Activated CD4-positive, alpha-beta memory T cell treated with anti-CD3 and anti-CD28 coated beads for 36 hours (primary cell): Measurements from ENCODE around the gene MAOB. TPM values are rescaled to one million over a fixed set of nuclear protein-coding genes. Genes with fewer than 3 reads are reported as not detected.
"Not testable (repeated sequence)": the region's sequence is repeated elsewhere in the genome, so short reads cannot be mapped to it uniquely, and the experiment has no call there.

Experiments used
- CTCF ChIA-PET: fragments of 350-600 bp; sonication (Branson Sonifier 250); formaldehyde crosslinking; loops from one replicate; lab custom pipeline; 2021; ENCODE audit warnings: antibody characterized with exemption, inconsistent platforms; lab: Charles Lee
- POLR2A ChIA-PET: fragments of 350-600 bp; sonication (Branson Sonifier 250); formaldehyde crosslinking; loops from one replicate; lab custom pipeline; 2021; ENCODE audit warnings: antibody characterized with exemption; lab: Charles Lee
- DNase-seq: peaks from one replicate; pipeline ENCODE4 v3.0.0-alpha.2; 2020
- H3K27ac Mint-ChIP-seq: one replicate; pipeline ENCODE4 v1.8.0; 2021; ENCODE audit warnings: mixed read lengths
- H3K27me3 Mint-ChIP-seq: one replicate; pipeline ENCODE4 v1.8.0; 2021; ENCODE audit warnings: mixed read lengths
- H3K36me3 Mint-ChIP-seq: one replicate; pipeline ENCODE4 v1.8.0; 2021; ENCODE audit warnings: mixed read lengths
- H3K4me1 Mint-ChIP-seq: one replicate; pipeline ENCODE4 v1.8.0; 2021; ENCODE audit warnings: low read depth, mixed read lengths
- H3K4me3 Mint-ChIP-seq: one replicate; pipeline ENCODE4 v1.8.0; 2021; ENCODE audit warnings: mild to moderate bottlenecking, mixed read lengths
- H3K9me3 Mint-ChIP-seq: one replicate; pipeline ENCODE4 v1.8.0; 2021; ENCODE audit warnings: mixed read lengths
- intact Hi-C: fragments of 100-400 bp; cut with micrococcal nuclease; formaldehyde crosslinking; loops from one replicate; pipeline ENCODE4 v1.15.1; 2023
- total RNA-seq, 2 experiments: library from RNA; stranded (reverse); gene quantifications; one replicate each; pipeline ENCODE4 v1.2.3, GENCODE V29; 2021

Gene MAOB
- total RNA-seq, 2 experiments from 2014 or later = 0.19 to 0.27 TPM

- no peaks in the 10 kb centered on the region for H3K9me3 Mint-ChIP-seq
- no peak overlapping the region for H3K4me3 Mint-ChIP-seq
- intact Hi-C loops = no loop called here
- no peaks in the 10 kb centered on the region for H3K4me1 Mint-ChIP-seq
- no peaks in the 10 kb centered on the region for H3K36me3 Mint-ChIP-seq
- ChIA-PET CTCF (no interaction called here), POLR2A (interaction anchor here (0.6 kb wide), 1 partner anchor 1732 kb away, joined by 3 read pairs; no protein-coding TSS in a partner anchor)
- H3K27me3 Mint-ChIP-seq = no peaks in the 10 kb centered on the region
- no peak for DNase-seq
- no peak overlapping the region for H3K27ac Mint-ChIP-seq
Measured at GRCh38 chrX:43743100-43743822, 139.0 kb downstream of the MAOB start.

- Mint-ChIP-seq H3K9me3 (no peaks in the 10 kb centered on the region), H3K36me3 (no peaks in the 10 kb centered on the region)
- DNase-seq = no peak
Measured at GRCh38 chrX:43741843-43742573, 140.2 kb downstream of the MAOB start.

GRCh38 chrX:43735957-43736356 lies 146.3 kb downstream of the MAOB start:
- intact Hi-C loops = no loop called here
- Mint-ChIP-seq H3K9me3 (no peaks in the 10 kb centered on the region), H3K27ac (no peak overlapping the region), H3K4me3 (no peak overlapping the region), H3K27me3 (no peaks in the 10 kb centered on the region), H3K36me3 (no peaks in the 10 kb centered on the region), H3K4me1 (no peaks in the 10 kb centered on the region)
- POLR2A ChIA-PET = no interaction called here
- no peak for DNase-seq
- CTCF ChIA-PET = no interaction called here

More at GRCh38 chrX:43741843-43742573, 140.2 kb downstream of the MAOB start:
- no peak overlapping the region for H3K27ac Mint-ChIP-seq
- H3K4me1 Mint-ChIP-seq = no peaks in the 10 kb centered on the region
- intact Hi-C loops = no loop called here
- no peak overlapping the region for H3K4me3 Mint-ChIP-seq
- CTCF ChIA-PET = no interaction called here
- POLR2A ChIA-PET = no interaction called here
- no peaks in the 10 kb centered on the region for H3K27me3 Mint-ChIP-seq

GRCh38 chrX:43735534-43735933 lies 146.7 kb downstream of the MAOB start:
- DNase-seq = no peak
- H3K27ac Mint-ChIP-seq = no peak overlapping the region
- ChIA-PET CTCF (no interaction called here), POLR2A (no interaction called here)
- H3K9me3 Mint-ChIP-seq = no peaks in the 10 kb centered on the region
- H3K4me3 Mint-ChIP-seq = no peak overlapping the region
- peaks cover 2% of the 10 kb centered on the region for H3K27me3 Mint-ChIP-seq
- H3K4me1 Mint-ChIP-seq = no peaks in the 10 kb centered on the region
- intact Hi-C loops = no loop called here
- H3K36me3 Mint-ChIP-seq = no peaks in the 10 kb centered on the region

- intact Hi-C loops = no loop called here
- ChIA-PET POLR2A (no interaction called here), CTCF (no interaction called here)
- DNase-seq = no peak
- Mint-ChIP-seq H3K9me3 (no peaks in the 10 kb centered on the region), H3K4me3 (no peak overlapping the region), H3K4me1 (no peaks in the 10 kb centered on the region), H3K27ac (no peak overlapping the region), H3K27me3 (peaks cover 2% of the 10 kb centered on the region), H3K36me3 (no peaks in the 10 kb centered on the region)
Measured at GRCh38 chrX:43734444-43734843, 147.8 kb downstream of the MAOB start.

GRCh38 chrX:43733699-43734098 lies 148.6 kb downstream of the MAOB start:
- no peak for DNase-seq
- no peak overlapping the region for H3K4me3 Mint-ChIP-seq
- H3K36me3 Mint-ChIP-seq = no peaks in the 10 kb centered on the region
- H3K27ac Mint-ChIP-seq = no peak overlapping the region
- intact Hi-C loops = no loop called here
- CTCF ChIA-PET = no interaction called here
- peaks cover 2% of the 10 kb centered on the region for H3K27me3 Mint-ChIP-seq
- H3K4me1 Mint-ChIP-seq = no peaks in the 10 kb centered on the region
- no peaks in the 10 kb centered on the region for H3K9me3 Mint-ChIP-seq
- POLR2A ChIA-PET = no interaction called here

- no peak for DNase-seq
- POLR2A ChIA-PET = no interaction called here
- peaks cover 6% of the 10 kb centered on the region for H3K27me3 Mint-ChIP-seq
- H3K27ac Mint-ChIP-seq = no peak overlapping the region
- CTCF ChIA-PET = no interaction called here
- intact Hi-C loops = no loop called here
- no peaks in the 10 kb centered on the region for H3K36me3 Mint-ChIP-seq
- H3K4me3 Mint-ChIP-seq = no peak overlapping the region
- no peaks in the 10 kb centered on the region for H3K9me3 Mint-ChIP-seq
- peaks cover 4% of the 10 kb centered on the region for H3K4me1 Mint-ChIP-seq
Measured at GRCh38 chrX:43731086-43731485, 151.2 kb downstream of the MAOB start.

- no peak for DNase-seq
- CTCF ChIA-PET = no interaction called here
- intact Hi-C loops = no loop called here
- Mint-ChIP-seq H3K4me1 (peaks cover 4% of the 10 kb centered on the region), H3K27ac (no peak overlapping the region), H3K27me3 (peaks cover 6% of the 10 kb centered on the region), H3K9me3 (no peaks in the 10 kb centered on the region), H3K4me3 (no peak overlapping the region), H3K36me3 (no peaks in the 10 kb centered on the region)
- POLR2A ChIA-PET = no interaction called here
Measured at GRCh38 chrX:43728966-43729365, 153.3 kb downstream of the MAOB start.

- peak; percentile 11 for DNase-seq
- Mint-ChIP-seq H3K27ac (no peak overlapping the region), H3K4me1 (peaks cover 4% of the 10 kb centered on the region)
Measured at GRCh38 chrX:43728002-43728401, 154.2 kb downstream of the MAOB start.

GRCh38 chrX:43727254-43727653 lies 155.0 kb downstream of the MAOB start:
- H3K9me3 Mint-ChIP-seq, intact Hi-C loops, DNase-seq, H3K27ac Mint-ChIP-seq, H3K27me3 Mint-ChIP-seq, CTCF ChIA-PET, H3K4me3 Mint-ChIP-seq, H3K36me3 Mint-ChIP-seq, POLR2A ChIA-PET, H3K4me1 Mint-ChIP-seq: not testable (repeated sequence)

More at GRCh38 chrX:43728002-43728401, 154.2 kb downstream of the MAOB start:
- H3K9me3 Mint-ChIP-seq = no peaks in the 10 kb centered on the region
- no peaks in the 10 kb centered on the region for H3K36me3 Mint-ChIP-seq
- ChIA-PET CTCF (no interaction called here), POLR2A (no interaction called here)
- peaks cover 6% of the 10 kb centered on the region for H3K27me3 Mint-ChIP-seq
- intact Hi-C loops = no loop called here
- H3K4me3 Mint-ChIP-seq = no peak overlapping the region

- H3K36me3 Mint-ChIP-seq, H3K27ac Mint-ChIP-seq, H3K4me1 Mint-ChIP-seq, CTCF ChIA-PET, intact Hi-C loops, POLR2A ChIA-PET, H3K4me3 Mint-ChIP-seq, DNase-seq, H3K27me3 Mint-ChIP-seq, H3K9me3 Mint-ChIP-seq: not testable (repeated sequence)
Measured at GRCh38 chrX:43725227-43725626, 157.0 kb downstream of the MAOB start.

GRCh38 chrX:43720961-43721360 lies 161.3 kb downstream of the MAOB start:
- Mint-ChIP-seq H3K27ac (no peak overlapping the region), H3K4me1 (no peaks in the 10 kb centered on the region), H3K4me3 (no peak overlapping the region), H3K36me3 (no peaks in the 10 kb centered on the region), H3K9me3 (peaks cover 2% of the 10 kb centered on the region), H3K27me3 (no peaks in the 10 kb centered on the region)
- intact Hi-C loops = no loop called here
- DNase-seq = no peak
- ChIA-PET CTCF (no interaction called here), POLR2A (no interaction called here)

GRCh38 chrX:43720082-43720481 lies 162.2 kb downstream of the MAOB start:
- Mint-ChIP-seq H3K4me3 (no peak overlapping the region), H3K4me1 (no peaks in the 10 kb centered on the region), H3K36me3 (no peaks in the 10 kb centered on the region), H3K9me3 (peaks cover 2% of the 10 kb centered on the region), H3K27ac (no peak overlapping the region), H3K27me3 (no peaks in the 10 kb centered on the region)
- CTCF ChIA-PET = no interaction called here
- POLR2A ChIA-PET = no interaction called here
- intact Hi-C loops = no loop called here
- no peak for DNase-seq
